ENCODE measurements around the gene ROCK2. TPM values are rescaled to one million over a fixed set of nuclear protein-coding genes. Genes with fewer than 3 reads are reported as not detected.

ROCK2 gene
- total RNA-seq: 37.5 to 46.3 TPM (median 45.4 TPM) in 3 replicates

DNA sequence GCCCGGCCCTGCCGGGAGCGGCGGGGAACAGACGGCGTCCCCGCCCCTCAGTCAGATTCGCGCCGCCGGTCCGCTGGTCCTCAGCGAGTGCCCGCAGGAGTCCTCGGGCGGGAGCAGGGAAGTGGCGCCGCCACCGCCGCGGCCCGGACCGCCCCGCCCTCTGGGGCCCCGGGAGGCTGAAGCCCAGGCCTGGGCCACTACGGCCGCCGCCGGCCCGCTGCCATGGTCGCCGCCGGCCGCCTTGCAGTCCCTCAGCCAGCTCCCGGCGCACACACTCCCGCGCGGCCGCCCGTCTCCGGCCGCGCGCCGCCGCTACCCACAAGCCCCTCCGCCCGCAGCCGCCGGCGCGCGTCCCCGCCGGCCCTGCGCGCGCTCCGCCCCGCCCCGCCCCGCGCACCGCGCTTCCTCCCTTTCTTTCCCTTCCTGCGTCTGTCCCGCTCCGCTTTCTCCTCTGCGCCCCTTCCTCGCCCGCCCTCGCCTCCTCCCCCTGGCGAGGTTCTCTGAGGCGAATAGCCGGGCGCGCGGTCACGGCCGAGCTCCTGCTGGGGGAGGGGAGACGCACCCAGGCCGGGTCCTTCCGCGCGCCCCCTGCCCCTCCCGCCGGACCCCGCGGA, at the start of gene ROCK2:
TSS of gene ROCK2 (minus strand) at position 295 of the 614 bp plus-strand sequence. CDS start 500 bp downstream, outside the sequence.
- no peaks in the 10 kb centered on the region for H3K9me3 Mint-ChIP-seq
- no peaks in the 10 kb centered on the region for H3K27me3 Mint-ChIP-seq (ENCODE audit: low read depth)
- H3K36me3 Mint-ChIP-seq: no peaks in the 10 kb centered on the region
- peak; percentile 85 to 89 for DNase-seq (ENCODE audit: low spot score in 2 of 2, unreplicated experiment in 2 of 2)
- H3K4me1 Mint-ChIP-seq: peaks cover 39% of the 10 kb centered on the region
- H3K27ac Mint-ChIP-seq: peak within 1 kb of the TSS; percentile 100
- peak within 1 kb of the TSS; percentile 98 for H3K4me3 Mint-ChIP-seq
- TF ChIP-seq, protein P1, sequence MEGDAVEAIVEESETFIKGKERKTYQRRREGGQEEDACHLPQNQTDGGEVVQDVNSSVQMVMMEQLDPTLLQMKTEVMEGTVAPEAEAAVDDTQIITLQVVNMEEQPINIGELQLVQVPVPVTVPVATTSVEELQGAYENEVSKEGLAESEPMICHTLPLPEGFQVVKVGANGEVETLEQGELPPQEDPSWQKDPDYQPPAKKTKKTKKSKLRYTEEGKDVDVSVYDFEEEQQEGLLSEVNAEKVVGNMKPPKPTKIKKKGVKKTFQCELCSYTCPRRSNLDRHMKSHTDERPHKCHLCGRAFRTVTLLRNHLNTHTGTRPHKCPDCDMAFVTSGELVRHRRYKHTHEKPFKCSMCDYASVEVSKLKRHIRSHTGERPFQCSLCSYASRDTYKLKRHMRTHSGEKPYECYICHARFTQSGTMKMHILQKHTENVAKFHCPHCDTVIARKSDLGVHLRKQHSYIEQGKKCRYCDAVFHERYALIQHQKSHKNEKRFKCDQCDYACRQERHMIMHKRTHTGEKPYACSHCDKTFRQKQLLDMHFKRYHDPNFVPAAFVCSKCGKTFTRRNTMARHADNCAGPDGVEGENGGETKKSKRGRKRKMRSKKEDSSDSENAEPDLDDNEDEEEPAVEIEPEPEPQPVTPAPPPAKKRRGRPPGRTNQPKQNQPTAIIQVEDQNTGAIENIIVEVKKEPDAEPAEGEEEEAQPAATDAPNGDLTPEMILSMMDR (IDR thresholded peaks at IDR 0.05; ENCODE audit: unreplicated experiment): no peak

DNA sequence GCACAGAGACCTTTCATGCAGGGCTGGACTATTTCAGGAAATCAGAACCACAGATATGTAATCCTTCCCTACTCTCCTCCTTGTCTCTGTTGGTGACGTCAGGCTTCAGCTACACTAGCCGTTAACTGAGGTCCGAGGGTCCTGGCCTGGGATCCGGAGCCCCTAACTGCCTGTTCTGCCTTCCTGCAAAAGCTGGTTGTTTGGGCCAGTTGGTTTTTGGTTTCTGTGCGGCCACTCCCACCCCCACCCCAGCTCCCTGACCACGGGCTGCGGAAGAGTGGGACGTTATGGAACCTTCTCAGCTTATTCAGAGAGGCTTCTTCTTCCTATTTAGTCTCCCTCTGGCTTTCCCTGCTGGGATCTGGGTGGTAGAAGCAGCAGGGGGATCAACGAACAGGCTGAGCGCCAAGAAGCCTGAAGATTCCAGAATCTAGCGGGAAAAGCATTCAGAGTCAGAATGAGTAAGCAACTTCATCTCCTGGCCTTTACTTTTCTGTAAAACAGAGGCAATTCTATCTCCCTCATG, 49.3 kb upstream of the ROCK2 start:
- H3K27ac Mint-ChIP-seq: peak overlapping the region; percentile 92
- H3K36me3 Mint-ChIP-seq: no peaks in the 10 kb centered on the region
- DNase-seq (ENCODE audit: low spot score in 2 of 2, unreplicated experiment in 2 of 2): no peak
- TF ChIP-seq, protein P1 (IDR thresholded peaks at IDR 0.05; ENCODE audit: unreplicated experiment): no peak
- H3K27me3 Mint-ChIP-seq (ENCODE audit: low read depth): no peaks in the 10 kb centered on the region
- H3K9me3 Mint-ChIP-seq: no peaks in the 10 kb centered on the region
- H3K4me1 Mint-ChIP-seq: peaks cover 37% of the 10 kb centered on the region
- no peak overlapping the region for H3K4me3 Mint-ChIP-seq

DNA sequence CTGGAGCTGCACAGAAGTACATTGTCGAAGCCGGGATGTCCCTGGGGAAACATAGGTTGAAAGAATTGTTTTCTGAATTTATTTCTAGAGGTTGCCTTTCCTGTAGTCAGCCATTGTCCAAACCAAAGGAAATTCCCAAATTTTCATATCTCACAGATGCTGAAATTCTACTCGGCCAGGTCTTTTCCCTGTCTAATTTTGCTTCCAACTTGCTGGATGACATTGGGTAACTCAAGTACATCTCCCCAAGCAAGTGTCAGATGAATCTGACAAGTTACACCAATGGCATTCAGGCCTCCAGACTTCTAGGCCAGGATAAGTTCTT, 47.5 kb upstream of the ROCK2 start:
- Mint-ChIP-seq H3K9me3 (no peaks in the 10 kb centered on the region), H3K27me3 (ENCODE audit: low read depth) (no peaks in the 10 kb centered on the region), H3K4me1 (peaks cover 44% of the 10 kb centered on the region), H3K4me3 (no peak overlapping the region), H3K27ac (peak overlapping the region; percentile 89), H3K36me3 (no peaks in the 10 kb centered on the region)
- no peak for DNase-seq (ENCODE audit: low spot score in 2 of 2, unreplicated experiment in 2 of 2)
- TF ChIP-seq, protein P1 (IDR thresholded peaks at IDR 0.05; ENCODE audit: unreplicated experiment): no peak

DNA sequence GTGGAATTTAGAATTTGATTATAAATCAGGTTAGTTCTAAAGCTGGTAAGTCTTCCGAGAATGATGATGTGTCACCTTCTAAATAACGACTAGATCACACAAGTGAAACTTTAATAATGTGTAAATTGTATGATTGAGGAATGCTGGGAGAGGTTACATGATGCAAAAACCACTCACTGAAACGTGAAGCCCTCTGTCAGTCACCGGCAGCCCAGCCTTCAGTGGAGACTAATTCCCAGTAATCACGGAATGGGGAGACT, 45.9 kb upstream of the ROCK2 start:
- Mint-ChIP-seq H3K9me3 (no peaks in the 10 kb centered on the region), H3K36me3 (no peaks in the 10 kb centered on the region), H3K27ac (peak overlapping the region; percentile 37), H3K4me1 (peaks cover 44% of the 10 kb centered on the region), H3K27me3 (ENCODE audit: low read depth) (no peaks in the 10 kb centered on the region), H3K4me3 (no peak overlapping the region)
- TF ChIP-seq, protein P1 (IDR thresholded peaks at IDR 0.05; ENCODE audit: unreplicated experiment): no peak
- no peak for DNase-seq (ENCODE audit: low spot score in 2 of 2, unreplicated experiment in 2 of 2)

DNA sequence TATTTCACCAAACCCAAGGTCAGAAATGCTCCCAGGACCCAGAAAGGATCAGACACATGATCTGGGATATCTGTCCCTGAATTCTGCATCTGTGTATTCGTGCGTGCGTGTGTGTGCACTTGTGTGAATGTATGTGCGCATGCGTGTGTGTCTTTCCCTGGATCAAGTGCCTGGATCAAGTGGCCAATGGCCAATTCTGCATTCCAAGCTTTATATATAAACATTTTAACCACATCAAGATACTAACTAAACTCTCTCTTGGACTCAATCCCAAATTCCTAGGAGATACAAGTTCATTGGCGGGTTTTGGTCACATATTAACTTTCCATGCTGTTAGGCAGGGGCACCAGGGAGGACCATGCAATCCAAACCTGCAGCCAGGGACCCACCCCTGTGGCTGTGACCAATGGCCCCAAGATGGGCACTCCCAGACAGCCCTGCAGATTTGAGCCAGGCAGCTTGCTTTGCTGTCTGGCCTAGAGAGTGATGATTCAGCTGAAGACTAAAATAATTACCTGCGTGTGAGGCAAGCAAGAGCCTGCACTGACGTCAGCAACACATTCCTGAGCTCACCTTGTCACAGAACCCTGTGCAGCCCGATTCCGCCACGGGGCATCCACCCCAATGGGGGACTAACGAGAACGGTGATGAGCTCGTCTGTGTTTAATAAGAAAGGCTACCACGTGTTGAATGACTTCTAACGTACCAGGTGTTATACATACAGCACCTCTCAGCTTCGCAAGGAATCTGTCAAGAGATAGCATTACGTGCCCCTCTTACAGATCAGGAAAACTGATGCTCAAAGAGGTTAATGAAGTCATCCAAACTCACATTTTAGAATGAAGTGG, 45.3 kb upstream of the ROCK2 start:
- Mint-ChIP-seq H3K36me3 (no peaks in the 10 kb centered on the region), H3K27me3 (ENCODE audit: low read depth) (no peaks in the 10 kb centered on the region), H3K4me1 (peaks cover 44% of the 10 kb centered on the region), H3K9me3 (no peaks in the 10 kb centered on the region), H3K27ac (peak overlapping the region; percentile 95), H3K4me3 (no peak overlapping the region)
- no peak for DNase-seq (ENCODE audit: low spot score in 2 of 2, unreplicated experiment in 2 of 2)
- TF ChIP-seq, protein P1 (IDR thresholded peaks at IDR 0.05; ENCODE audit: unreplicated experiment): no peak

All from mesothelial cell of epicardium (in vitro differentiated cells).